Measurements from ENCODE around the gene C11orf42. TPM values are rescaled to one million over a fixed set of nuclear protein-coding genes. Genes with fewer than 3 reads are reported as not detected.

The C11orf42 gene
- polyA plus RNA-seq, 2 of the 4 experiments (the other 2 are of a cell fraction): not detected

DNA sequence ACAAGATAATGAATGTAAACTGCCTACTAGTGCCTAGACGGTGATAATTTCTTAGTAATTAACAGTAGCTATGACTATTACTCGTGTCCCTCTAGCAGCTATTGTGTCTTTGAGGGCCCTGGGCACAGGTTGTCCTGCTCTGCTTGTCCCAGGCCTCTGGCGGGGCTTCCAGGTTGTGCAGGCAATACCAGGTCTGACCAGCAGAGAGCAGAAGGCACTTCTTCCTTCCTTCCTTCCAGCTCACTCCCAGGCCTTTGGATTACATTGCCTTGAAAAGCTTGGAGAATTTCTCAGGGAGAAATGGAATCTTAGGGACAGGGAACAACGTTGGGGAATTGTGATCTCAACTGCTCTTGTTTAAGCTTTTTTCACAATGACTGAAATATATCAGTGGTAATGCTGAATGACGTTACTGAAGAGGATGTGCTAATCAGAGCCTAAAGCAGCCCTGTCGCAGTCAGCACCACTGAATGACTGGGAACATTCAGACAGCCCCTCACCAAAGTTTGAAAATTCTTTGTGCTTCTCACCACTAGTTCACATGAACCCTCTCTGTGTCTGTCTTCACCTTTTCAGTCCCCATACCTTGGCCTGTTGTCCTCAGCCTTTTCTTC is 45.9 kb downstream of the C11orf42 start (continued):
- TF ChIP-seq HMGXB4 (CRISPR knock-in tag; IDR thresholded peaks at IDR 0.05; ENCODE audit: borderline replicate concordance) (no peak), FOSB (CRISPR knock-in tag; IDR thresholded peaks at IDR 0.05) (no peak), SREBF2 (IDR thresholded peaks at IDR 0.05) (no peak), HOXA7 (CRISPR knock-in tag; IDR thresholded peaks at IDR 0.05) (no peak), NFE2L2 (conservative IDR thresholded peaks at IDR 0.05; ENCODE audit: low read length) (no peak), PHF8 (IDR thresholded peaks at IDR 0.05; ENCODE audit: borderline replicate concordance, low read depth) (no peak), CBX8 (IDR thresholded peaks at IDR 0.05) (no peak), ZC3H11A (IDR thresholded peaks at IDR 0.05) (no peak), MAFK (IDR thresholded peaks at IDR 0.05; ENCODE audit: partially characterized antibody) (no peak)

DNA sequence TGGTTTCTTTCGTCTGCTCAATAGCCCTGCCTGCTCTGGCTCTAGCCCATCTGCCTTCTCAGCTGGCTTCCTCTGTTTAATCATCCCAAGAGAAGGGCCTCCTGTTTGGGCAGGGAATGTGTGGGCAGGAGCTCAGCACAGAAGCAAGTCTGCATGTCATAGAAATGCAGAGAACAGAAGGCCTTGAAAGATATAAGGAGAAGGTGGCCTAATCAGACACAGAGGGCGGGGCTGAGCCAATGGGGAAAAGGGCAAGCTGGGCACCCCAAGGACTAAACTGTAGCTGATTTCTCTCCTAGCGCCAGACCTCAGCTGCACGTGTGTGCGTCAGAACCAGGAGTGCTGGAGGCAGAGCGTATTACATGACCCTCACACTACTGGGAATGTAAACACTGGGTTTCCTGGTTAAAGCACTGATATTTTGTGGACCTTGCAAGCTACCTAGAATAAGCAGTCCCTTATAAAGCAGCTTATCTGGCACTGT is 46.7 kb downstream of the C11orf42 start:
- Histone ChIP-seq H3K4me3 (no peak overlapping the region), H3K27ac (no peak overlapping the region), H3K4me2 (no peak overlapping the region), H3K4me1 (peaks cover 9% of the 10 kb centered on the region; the same call in 2 of the 3 replicates), H3K9me3 (no peaks in the 10 kb centered on the region)
- ChIA-PET POLR2A (no interaction called here), CTCF (interaction anchor here (0.6 to 8.5 kb wide), 23 partner anchors 8 to 170 kb away, joined by 3 to 83 read pairs (median 9); partner anchors contain the start of genes CAVIN3, CCKBR, CNGA4 and FHIP1B)
- 80% methylated on average over 6 of the region's 6 CpGs for WGBS (ENCODE audit: missing lambda C conversion rate)
- FAIRE-seq (no peak), DNase-seq (ENCODE audit: low read depth in 1 of 2, low spot score in 1 of 2) (no peak), ATAC-seq (no peak)
- no peak for TF ChIP-seq CBX8 (IDR thresholded peaks at IDR 0.05)
- TF ChIP-seq, protein P1, sequence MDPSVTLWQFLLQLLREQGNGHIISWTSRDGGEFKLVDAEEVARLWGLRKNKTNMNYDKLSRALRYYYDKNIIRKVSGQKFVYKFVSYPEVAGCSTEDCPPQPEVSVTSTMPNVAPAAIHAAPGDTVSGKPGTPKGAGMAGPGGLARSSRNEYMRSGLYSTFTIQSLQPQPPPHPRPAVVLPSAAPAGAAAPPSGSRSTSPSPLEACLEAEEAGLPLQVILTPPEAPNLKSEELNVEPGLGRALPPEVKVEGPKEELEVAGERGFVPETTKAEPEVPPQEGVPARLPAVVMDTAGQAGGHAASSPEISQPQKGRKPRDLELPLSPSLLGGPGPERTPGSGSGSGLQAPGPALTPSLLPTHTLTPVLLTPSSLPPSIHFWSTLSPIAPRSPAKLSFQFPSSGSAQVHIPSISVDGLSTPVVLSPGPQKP (IDR thresholded peaks at IDR 0.05; ENCODE audit: low read depth, low read length): no peak
- TF ChIP-seq HOXA7 (CRISPR knock-in tag; IDR thresholded peaks at IDR 0.05): no peak
- no peak for TF ChIP-seq ZC3H11A (IDR thresholded peaks at IDR 0.05)
- TF ChIP-seq PBX3 (IDR thresholded peaks at IDR 0.05): no peak
- no peak for TF ChIP-seq JUN (IDR thresholded peaks at IDR 0.05)
- TF ChIP-seq CBX2 (IDR thresholded peaks at IDR 0.05; ENCODE audit: borderline replicate concordance, low read depth): no peak
- no peak for TF ChIP-seq CEBPB (IDR thresholded peaks at IDR 0.05)
- no peak for TF ChIP-seq CHD4 (IDR thresholded peaks at IDR 0.05; ENCODE audit: borderline replicate concordance)
- TF ChIP-seq, protein P2, sequence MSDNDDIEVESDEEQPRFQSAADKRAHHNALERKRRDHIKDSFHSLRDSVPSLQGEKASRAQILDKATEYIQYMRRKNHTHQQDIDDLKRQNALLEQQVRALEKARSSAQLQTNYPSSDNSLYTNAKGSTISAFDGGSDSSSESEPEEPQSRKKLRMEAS (IDR thresholded peaks at IDR 0.05): no peak
- TF ChIP-seq HOXB13 (CRISPR knock-in tag; IDR thresholded peaks at IDR 0.05; ENCODE audit: low read depth): no peak
- no peak for TF ChIP-seq RAD21 (conservative IDR thresholded peaks at IDR 0.05 in 1 of 2, IDR thresholded peaks at IDR 0.05 in 1 of 2)
- TF ChIP-seq NFE2L2 (conservative IDR thresholded peaks at IDR 0.05; ENCODE audit: low read length): no peak
- TF ChIP-seq ESRRA (IDR thresholded peaks at IDR 0.05; ENCODE audit: borderline replicate concordance, low read length): no peak
- no peak for TF ChIP-seq MAZ (IDR thresholded peaks at IDR 0.05; ENCODE audit: borderline replicate concordance, low read depth, low read length)
- no peak for TF ChIP-seq HDAC2 (IDR thresholded peaks at IDR 0.05)
- no peak for TF ChIP-seq EP300 (IDR thresholded peaks at IDR 0.05)
- no peak for TF ChIP-seq RCOR1 (IDR thresholded peaks at IDR 0.05; ENCODE audit: low read depth, low read length)
- no peak for TF ChIP-seq RARB (CRISPR knock-in tag; IDR thresholded peaks at IDR 0.05)
